K562 (cell line): Measurements from ENCODE around the gene ZNRD2. TPM values are rescaled to one million over a fixed set of nuclear protein-coding genes. Genes with fewer than 3 reads are reported as not detected.
A peak's percentile ranks its signal among the peaks of the same experiment; 100 is the strongest.

ENCODE experiments used
- CCNT2 ChIP-seq: IDR thresholded peaks from 2 replicates; pipeline ENCODE4 v1.6.1; 2011; ENCODE audit warnings: borderline replicate concordance, low read depth, mild to moderate bottlenecking, moderate library complexity, mixed read lengths, low read length; ENCODE audit not compliant: insufficient read length; ENCODE audit errors: extremely low read depth
- CXXC5 ChIP-seq: fragments of 250-450 bp; sonication (Bioruptor Pico); IDR thresholded peaks from 2 replicates; pipeline ENCODE4 v1.8.0; 2022; ENCODE audit warnings: inconsistent platforms, mild to moderate bottlenecking, moderate library complexity
- EGR1 ChIP-seq: fragments of 450-650 bp; conservative IDR thresholded peaks from 2 replicates; pipeline ENCODE4 v1.6.1; 2017; ENCODE audit warnings: mild to moderate bottlenecking
- HCFC1 ChIP-seq: IDR thresholded peaks from 2 replicates; pipeline ENCODE4 v1.6.1; 2012; ENCODE audit warnings: low read depth, low read length, improper control_type of control experiment
- KLF6 ChIP-seq: fragments of 250-450 bp; sonication (Bioruptor Pico); IDR thresholded peaks from 2 replicates; pipeline ENCODE4 v1.4.0; 2020; ENCODE audit warnings: mild to moderate bottlenecking, moderate library complexity, borderline replicate concordance
- NR2C1 ChIP-seq, 2 experiments: fragments of 450-650 bp; IDR thresholded peaks; 2 replicates each; pipeline ENCODE4 v1.6.1; 2017; ENCODE audit warnings: mild to moderate bottlenecking in 2 of 2, antibody characterized with exemption in 1 of 2, inconsistent platforms in 1 of 2, missing compliant biosample characterization in 1 of 2, missing genetic modification characterization in 1 of 2
- NRF1 ChIP-seq, 2 experiments: fragments of 450-650 bp; IDR thresholded peaks in 1 of 2; conservative IDR thresholded peaks in 1 of 2; 2 replicates each; pipeline ENCODE4 v1.6.1; 2014; ENCODE audit warnings: mild to moderate bottlenecking in 2 of 2
- PHB2 ChIP-seq: fragments of 450-650 bp; IDR thresholded peaks from 2 replicates; pipeline ENCODE4 v1.6.1; 2017; ENCODE audit warnings: low read depth
- POLR2AphosphoS5 ChIP-seq: IDR thresholded peaks from 2 replicates; pipeline ENCODE4 v1.6.1; 2011; ENCODE audit warnings: mild to moderate bottlenecking, low read depth, low read length, moderate library complexity; ENCODE audit not compliant: control insufficient read depth, insufficient read depth
- POLR2B ChIP-seq: fragments of 450-650 bp; IDR thresholded peaks from 2 replicates; pipeline ENCODE4 v1.6.1; 2018; ENCODE audit warnings: low read depth; ENCODE audit not compliant: partially characterized antibody
- PTBP1 ChIP-seq: fragments of 200-400 bp; formaldehyde crosslinking; IDR thresholded peaks from 2 replicates; pipeline ENCODE4 v1.6.1; 2017; ENCODE audit warnings: low read depth, low read length
- TAF9B ChIP-seq: fragments of 450-650 bp; IDR thresholded peaks from 2 replicates; pipeline ENCODE4 v1.6.1; 2018; ENCODE audit warnings: mild to moderate bottlenecking; ENCODE audit not compliant: partially characterized antibody
- THAP7 ChIP-seq: fragments of 250-450 bp; sonication (Bioruptor Pico); IDR thresholded peaks from 2 replicates; pipeline ENCODE4 v1.5.0; 2021
- ZBTB11 ChIP-seq, 3 experiments: fragments of 200-800 bp in 1 of 3; fragments of 250-450 bp in 1 of 3; fragments of 450-650 bp in 1 of 3; sonication (Bioruptor Pico) in 1 of 3; sonication (Bioruptor generic) in 1 of 3; formaldehyde crosslinking in 1 of 3; IDR thresholded peaks; 2 replicates each; pipeline versions ENCODE4 v1.6.1 to v1.8.0; 2016 to 2022; ENCODE audit warnings: mild to moderate bottlenecking in 2 of 3, missing genetic modification characterization in 2 of 3, missing compliant biosample characterization in 1 of 3, moderate library complexity in 1 of 3
- ZFX ChIP-seq: sonication (generic); formaldehyde crosslinking; IDR thresholded peaks from 2 replicates; pipeline ENCODE4 v1.8.0; 2022; ENCODE audit warnings: mild to moderate bottlenecking, missing genetic modification reagents, moderate library complexity
- ZNF347 ChIP-seq: fragments of 450-650 bp; formaldehyde crosslinking; IDR thresholded peaks from 2 replicates; pipeline ENCODE4 v1.4.0; 2020; ENCODE audit warnings: low read depth, mild to moderate bottlenecking, moderate library complexity
- polyA plus RNA-seq, 8 experiments: library from polyadenylated mRNA; depleted of rRNA in 4 of 8; stranded (reverse) in 5 of 8; unstranded in 3 of 8; fragments of >200 nt; fragmentation: Nextera tagmentation in 2 of 8; fragmentation: Illumina TruSeq in 1 of 8; extraction: Ambion mirVana in 2 of 8; extraction: Trizol in 1 of 8; gene quantifications; 2 replicates each; pipeline versions ENCODE4 v1.2.1 to v1.2.3, GENCODE V29; 2011 to 2014; ENCODE audit warnings: inconsistent platforms in 1 of 8, missing spikeins in 1 of 8
- total RNA-seq, 7 experiments: library from RNA; depleted of rRNA in 6 of 7; stranded (reverse); fragments of >200 nt in 6 of 7; fragmentation: Illumina TruSeq in 2 of 7; extraction: Trizol in 2 of 7; gene quantifications; 2 replicates each; pipeline versions ENCODE4 v1.2.1 to v1.2.3, GENCODE V29; 2011 to 2021; ENCODE audit warnings: low replicate concordance in 1 of 7
- TF ChIP-seq, protein P1 (sequence below): sonication (generic); formaldehyde crosslinking; IDR thresholded peaks from 2 replicates; pipeline ENCODE4 v1.8.1; 2023; ENCODE audit warnings: mild to moderate bottlenecking, missing genetic modification reagents
- TF ChIP-seq, protein P2 (sequence below): fragments of 450-650 bp; IDR thresholded peaks from 2 replicates; pipeline ENCODE4 v1.6.1; 2016; ENCODE audit warnings: borderline replicate concordance

Gene ZNRD2
- total and polyA plus RNA-seq, 9 of the 15 experiments (the other 6 are each of a cell fraction or from before 2014, with no cell fraction given) = 13.4 to 129 (median 60.4) TPM

- TF ChIP-seq, protein P1, sequence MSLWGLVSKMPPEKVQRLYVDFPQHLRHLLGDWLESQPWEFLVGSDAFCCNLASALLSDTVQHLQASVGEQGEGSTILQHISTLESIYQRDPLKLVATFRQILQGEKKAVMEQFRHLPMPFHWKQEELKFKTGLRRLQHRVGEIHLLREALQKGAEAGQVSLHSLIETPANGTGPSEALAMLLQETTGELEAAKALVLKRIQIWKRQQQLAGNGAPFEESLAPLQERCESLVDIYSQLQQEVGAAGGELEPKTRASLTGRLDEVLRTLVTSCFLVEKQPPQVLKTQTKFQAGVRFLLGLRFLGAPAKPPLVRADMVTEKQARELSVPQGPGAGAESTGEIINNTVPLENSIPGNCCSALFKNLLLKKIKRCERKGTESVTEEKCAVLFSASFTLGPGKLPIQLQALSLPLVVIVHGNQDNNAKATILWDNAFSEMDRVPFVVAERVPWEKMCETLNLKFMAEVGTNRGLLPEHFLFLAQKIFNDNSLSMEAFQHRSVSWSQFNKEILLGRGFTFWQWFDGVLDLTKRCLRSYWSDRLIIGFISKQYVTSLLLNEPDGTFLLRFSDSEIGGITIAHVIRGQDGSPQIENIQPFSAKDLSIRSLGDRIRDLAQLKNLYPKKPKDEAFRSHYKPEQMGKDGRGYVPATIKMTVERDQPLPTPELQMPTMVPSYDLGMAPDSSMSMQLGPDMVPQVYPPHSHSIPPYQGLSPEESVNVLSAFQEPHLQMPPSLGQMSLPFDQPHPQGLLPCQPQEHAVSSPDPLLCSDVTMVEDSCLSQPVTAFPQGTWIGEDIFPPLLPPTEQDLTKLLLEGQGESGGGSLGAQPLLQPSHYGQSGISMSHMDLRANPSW (CRISPR knock-in tag) = no peak
- TF ChIP-seq, protein P2, sequence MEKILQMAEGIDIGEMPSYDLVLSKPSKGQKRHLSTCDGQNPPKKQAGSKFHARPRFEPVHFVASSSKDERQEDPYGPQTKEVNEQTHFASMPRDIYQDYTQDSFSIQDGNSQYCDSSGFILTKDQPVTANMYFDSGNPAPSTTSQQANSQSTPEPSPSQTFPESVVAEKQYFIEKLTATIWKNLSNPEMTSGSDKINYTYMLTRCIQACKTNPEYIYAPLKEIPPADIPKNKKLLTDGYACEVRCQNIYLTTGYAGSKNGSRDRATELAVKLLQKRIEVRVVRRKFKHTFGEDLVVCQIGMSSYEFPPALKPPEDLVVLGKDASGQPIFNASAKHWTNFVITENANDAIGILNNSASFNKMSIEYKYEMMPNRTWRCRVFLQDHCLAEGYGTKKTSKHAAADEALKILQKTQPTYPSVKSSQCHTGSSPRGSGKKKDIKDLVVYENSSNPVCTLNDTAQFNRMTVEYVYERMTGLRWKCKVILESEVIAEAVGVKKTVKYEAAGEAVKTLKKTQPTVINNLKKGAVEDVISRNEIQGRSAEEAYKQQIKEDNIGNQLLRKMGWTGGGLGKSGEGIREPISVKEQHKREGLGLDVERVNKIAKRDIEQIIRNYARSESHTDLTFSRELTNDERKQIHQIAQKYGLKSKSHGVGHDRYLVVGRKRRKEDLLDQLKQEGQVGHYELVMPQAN = peak; percentile 51; the same call in 1 of the 2 replicates
- TF ChIP-seq KLF6 (no peak), PHB2 (no peak), TAF9B (no peak), POLR2AphosphoS5 (no peak; the same call in 1 of the 2 replicates), ZBTB11 (CRISPR knock-in tag; IDR thresholded peaks at IDR 0.05) (0 out of 6 replicates have a peak, but pooled peaks of 1 of the 3 experiments have one; percentile 26), THAP7 (CRISPR knock-in tag) (0 out of 2 replicates have a peak, but pooled peaks have one; percentile 62), CCNT2 (peak; percentile 80), PTBP1 (no peak), NR2C1 (IDR thresholded peaks at IDR 0.05) (no peak), NR2C1 (tag; IDR thresholded peaks at IDR 0.05) (no peak), EGR1 (peak; percentile 51), ZFX (CRISPR knock-in tag) (peak; percentile 42; the same call in 1 of the 2 replicates), ZNF347 (CRISPR knock-in tag) (no peak), NRF1 (conservative IDR thresholded peaks at IDR 0.05 in 1 of 2, IDR thresholded peaks at IDR 0.05 in 1 of 2) (peak; percentile 44 to 71; a peak in 2 of 4 replicates), HCFC1 (no peak), CXXC5 (CRISPR knock-in tag) (peak; percentile 84), POLR2B (no peak)
These were observed 2.2 kb downstream of the ZNRD2 start, which contains the start of gene FAM89B (continued) for GRCh38 chr11:65572356-65573051.
